Activated CD8-positive, alpha-beta T cell treated with anti-CD3 and anti-CD28 coated beads, Interleukin-2, amount 10 ng/mL, durations not matched to agents 7 days and 5 days (primary cell): ENCODE measurements around the gene ZNF280A. TPM values are rescaled to one million over a fixed set of nuclear protein-coding genes. Genes with fewer than 3 reads are reported as not detected.
"Not testable (repeated sequence)": the region's sequence is repeated elsewhere in the genome, so short reads cannot be mapped to it uniquely, and the experiment has no call there.

Experiments used
- ATAC-seq: fragments of 150-1000 bp; cut with Tn5 transposase; one replicate; pipeline ENCODE4 v1.10.0; 2021; ENCODE audit warnings: moderate library complexity
- CTCF ChIA-PET: fragments of 350-600 bp; sonication (Branson Sonifier 250); formaldehyde crosslinking; loops from one replicate; lab custom pipeline; 2021; ENCODE audit warnings: antibody characterized with exemption; lab: Charles Lee
- POLR2A ChIA-PET: fragments of 350-600 bp; sonication (Branson Sonifier 250); formaldehyde crosslinking; loops from one replicate; lab custom pipeline; 2021; ENCODE audit warnings: antibody characterized with exemption; lab: Charles Lee
- DNase-seq: peaks from one replicate; pipeline ENCODE4 v3.0.0-alpha.2; 2020
- H3K27ac Mint-ChIP-seq: one replicate; pipeline ENCODE4 v1.8.0; 2021; ENCODE audit warnings: mild to moderate bottlenecking, mixed read lengths
- H3K27me3 Mint-ChIP-seq: one replicate; pipeline ENCODE4 v1.8.0; 2021; ENCODE audit warnings: low read depth, mixed read lengths
- H3K36me3 Mint-ChIP-seq: one replicate; pipeline ENCODE4 v1.8.0; 2021; ENCODE audit warnings: low read depth, mixed read lengths
- H3K4me1 Mint-ChIP-seq: one replicate; pipeline ENCODE4 v1.8.0; 2021; ENCODE audit warnings: low read depth, mixed read lengths
- H3K4me3 Mint-ChIP-seq: one replicate; pipeline ENCODE4 v1.8.0; 2021; ENCODE audit warnings: mild to moderate bottlenecking, mixed read lengths
- H3K9me3 Mint-ChIP-seq: one replicate; pipeline ENCODE4 v1.8.0; 2022; ENCODE audit warnings: mixed read lengths; ENCODE audit not compliant: insufficient read depth
- total RNA-seq, 2 experiments: library from RNA; stranded (reverse); gene quantifications; one replicate each; pipeline ENCODE4 v1.2.3, GENCODE V29; 2021

Gene ZNF280A
- total RNA-seq, 2 experiments from 2014 or later, result not detected

DNA sequence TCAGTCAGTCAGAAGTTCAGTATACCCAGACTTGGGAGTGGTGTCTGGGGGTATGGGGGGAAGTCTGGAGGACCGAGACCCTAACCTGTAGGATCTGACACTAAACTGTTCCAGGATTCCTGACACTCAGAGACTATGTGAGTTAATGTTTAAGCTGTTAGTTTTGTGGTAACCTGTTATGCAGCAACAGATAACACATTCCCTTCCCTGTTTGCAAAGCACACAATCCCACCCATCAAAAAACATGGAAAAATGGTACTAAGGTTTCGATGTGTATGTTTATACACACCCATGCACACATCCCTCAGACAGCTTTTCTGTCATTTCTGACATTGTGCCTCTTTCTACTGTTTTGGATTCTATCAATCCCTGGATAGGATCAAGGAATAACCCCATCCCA lies 39.1 kb downstream of the ZNF280A start:
- ChIA-PET CTCF (interaction anchor here (0.8 to 1.0 kb wide), 2 partner anchors 16 to 19 kb away, joined by 3 read pairs; no protein-coding TSS in a partner anchor), POLR2A (no interaction called here)
- Mint-ChIP-seq H3K4me1 (no peaks in the 10 kb centered on the region), H3K27me3 (no peaks in the 10 kb centered on the region), H3K36me3 (peaks cover 3% of the 10 kb centered on the region), H3K4me3 (no peak overlapping the region), H3K9me3 (no peaks in the 10 kb centered on the region), H3K27ac (no peak overlapping the region)
- DNase-seq, result no peak
- no peak for ATAC-seq

DNA sequence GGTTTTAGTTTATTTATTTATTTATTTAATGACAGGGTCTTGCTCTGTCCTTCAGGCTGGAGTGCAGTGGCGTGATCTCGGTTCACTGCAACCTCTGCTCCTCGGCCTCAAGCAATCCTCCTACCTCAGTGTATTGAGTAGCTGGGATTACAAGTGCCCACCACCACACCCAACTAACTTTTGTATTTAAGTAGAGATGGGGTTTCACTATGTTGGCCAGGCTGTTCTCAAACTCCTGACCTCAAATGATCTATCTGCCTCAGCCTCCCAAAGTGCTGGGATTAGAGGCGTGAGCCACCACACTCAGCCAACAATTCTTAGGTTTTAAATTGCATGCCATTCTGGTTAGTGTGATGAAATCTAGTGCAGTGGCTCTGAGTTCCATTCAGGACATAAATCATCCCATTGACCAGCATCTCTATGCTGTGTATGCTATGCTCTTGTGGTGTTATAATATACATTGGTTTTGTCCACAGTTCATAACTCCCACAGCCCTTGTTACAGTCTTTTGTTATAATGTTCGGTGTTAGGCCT lies 40.0 kb downstream of the ZNF280A start:
- Mint-ChIP-seq H3K4me1 (no peaks in the 10 kb centered on the region), H3K36me3 (no peaks in the 10 kb centered on the region), H3K9me3 (no peaks in the 10 kb centered on the region), H3K27ac (no peak overlapping the region), H3K27me3 (no peaks in the 10 kb centered on the region), H3K4me3 (no peak overlapping the region)
- ChIA-PET CTCF (no interaction called here), POLR2A (no interaction called here)
- ATAC-seq (no peak), DNase-seq (no peak)

- no peaks in the 10 kb centered on the region for H3K4me1 Mint-ChIP-seq
- no peak for ATAC-seq
- H3K36me3 Mint-ChIP-seq, result no peaks in the 10 kb centered on the region
- CTCF ChIA-PET, result interaction anchor here (0.7 to 1.3 kb wide), 5 partner anchors 13 to 107 kb away, joined by 3 to 4 read pairs (median 4); no protein-coding TSS in a partner anchor
- POLR2A ChIA-PET, result no interaction called here
- no peaks in the 10 kb centered on the region for H3K9me3 Mint-ChIP-seq
- no peak for DNase-seq
- no peak overlapping the region for H3K27ac Mint-ChIP-seq
- H3K4me3 Mint-ChIP-seq, result no peak overlapping the region
- no peaks in the 10 kb centered on the region for H3K27me3 Mint-ChIP-seq
Measured at GRCh38 chr22:22479116-22479515, 41.0 kb downstream of the ZNF280A start.

- POLR2A ChIA-PET, result no interaction called here
- Mint-ChIP-seq H3K4me1 (no peaks in the 10 kb centered on the region), H3K9me3 (no peaks in the 10 kb centered on the region), H3K36me3 (no peaks in the 10 kb centered on the region), H3K27me3 (no peaks in the 10 kb centered on the region), H3K27ac (no peak overlapping the region), H3K4me3 (no peak overlapping the region)
- CTCF ChIA-PET, result interaction anchor here (1.0 to 2.5 kb wide), 4 partner anchors 14 to 107 kb away, joined by 4 to 8 read pairs (median 4); no protein-coding TSS in a partner anchor
- DNase-seq, result no peak
- no peak for ATAC-seq
Measured at GRCh38 chr22:22478470-22478869, 41.6 kb downstream of the ZNF280A start.

DNA sequence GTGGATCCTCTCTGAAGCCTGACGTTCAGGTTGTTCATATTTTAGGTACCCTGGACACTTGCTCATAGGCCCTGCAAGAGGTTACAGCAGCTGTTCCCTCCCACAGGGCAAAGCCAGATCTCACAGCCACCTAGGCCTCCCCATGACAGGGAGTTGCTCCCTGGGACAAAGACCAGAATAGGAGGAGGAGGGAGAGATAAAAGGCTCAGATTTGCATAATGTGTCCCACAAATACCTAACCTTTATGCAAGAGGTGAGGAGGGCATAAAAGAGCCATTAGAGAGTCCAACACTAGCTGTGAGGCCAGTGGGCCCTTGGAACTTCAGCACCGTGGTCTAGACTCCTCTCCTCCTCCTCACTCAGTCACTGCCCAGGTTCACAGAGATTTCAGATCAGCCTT lies 45.3 kb downstream of the ZNF280A start:
- H3K27ac Mint-ChIP-seq, result no peak overlapping the region
- POLR2A ChIA-PET, result no interaction called here
- no peaks in the 10 kb centered on the region for H3K4me1 Mint-ChIP-seq
- CTCF ChIA-PET, result interaction anchor here (0.6 kb wide), 1 partner anchor 138 kb away, joined by 5 read pairs; no protein-coding TSS in a partner anchor
- peaks cover 2% of the 10 kb centered on the region for H3K9me3 Mint-ChIP-seq
- no peak for DNase-seq
- no peak overlapping the region for H3K4me3 Mint-ChIP-seq
- H3K36me3 Mint-ChIP-seq, result no peaks in the 10 kb centered on the region
- ATAC-seq, result no peak
- H3K27me3 Mint-ChIP-seq, result peaks cover 2% of the 10 kb centered on the region

- POLR2A ChIA-PET, DNase-seq, H3K27ac Mint-ChIP-seq, H3K4me1 Mint-ChIP-seq, H3K9me3 Mint-ChIP-seq, ATAC-seq, H3K4me3 Mint-ChIP-seq, H3K36me3 Mint-ChIP-seq: not testable (repeated sequence)
- CTCF ChIA-PET, result interaction anchor here (0.7 kb wide), 1 partner anchor 217 kb away, joined by 3 read pairs; no protein-coding TSS in a partner anchor
- H3K27me3 Mint-ChIP-seq, result peaks cover 19% of the 10 kb centered on the region
Measured at GRCh38 chr22:22471104-22471503, 49.0 kb downstream of the ZNF280A start.

- CTCF ChIA-PET, result no interaction called here
- Mint-ChIP-seq H3K4me1 (no peaks in the 10 kb centered on the region), H3K27ac (no peak overlapping the region), H3K9me3 (peaks cover 10% of the 10 kb centered on the region), H3K4me3 (no peak overlapping the region), H3K36me3 (no peaks in the 10 kb centered on the region), H3K27me3 (peaks cover 21% of the 10 kb centered on the region)
- DNase-seq, result no peak
- POLR2A ChIA-PET, result no interaction called here
- no peak for ATAC-seq
Measured at GRCh38 chr22:22469527-22469926, 50.5 kb downstream of the ZNF280A start.

- peaks cover 23% of the 10 kb centered on the region for H3K27me3 Mint-ChIP-seq
- POLR2A ChIA-PET, H3K9me3 Mint-ChIP-seq, ATAC-seq, H3K4me1 Mint-ChIP-seq, H3K27ac Mint-ChIP-seq, H3K36me3 Mint-ChIP-seq, CTCF ChIA-PET, DNase-seq, H3K4me3 Mint-ChIP-seq: not testable (repeated sequence)
Measured at GRCh38 chr22:22468794-22469469, 51.1 kb downstream of the ZNF280A start.

- Mint-ChIP-seq H3K36me3 (no peaks in the 10 kb centered on the region), H3K4me1 (no peaks in the 10 kb centered on the region), H3K4me3 (no peak overlapping the region), H3K27me3 (peaks cover 27% of the 10 kb centered on the region), H3K9me3 (peaks cover 10% of the 10 kb centered on the region), H3K27ac (no peak overlapping the region)
- CTCF ChIA-PET, result interaction anchor here (1.0 to 2.3 kb wide), 3 partner anchors 37 to 120 kb away, joined by 4 to 10 read pairs (median 4); partner anchors contain the start of gene ZNF280B
- POLR2A ChIA-PET, result no interaction called here
- DNase-seq (no peak), ATAC-seq (no peak)
Measured at GRCh38 chr22:22467112-22467511, 53.0 kb downstream of the ZNF280A start.

GRCh38 chr22:22465782-22466181 lies 54.3 kb downstream of the ZNF280A start:
- Mint-ChIP-seq H3K36me3 (no peaks in the 10 kb centered on the region), H3K4me1 (no peaks in the 10 kb centered on the region), H3K4me3 (no peak overlapping the region), H3K27me3 (peaks cover 31% of the 10 kb centered on the region), H3K27ac (no peak overlapping the region), H3K9me3 (peaks cover 10% of the 10 kb centered on the region)
- POLR2A ChIA-PET, result no interaction called here
- no peak for DNase-seq
- CTCF ChIA-PET, result interaction anchor here (0.6 to 2.9 kb wide), 10 partner anchors 13 to 380 kb away, joined by 3 to 10 read pairs (median 3); no protein-coding TSS in a partner anchor
- no peak for ATAC-seq

GRCh38 chr22:22465094-22465602 lies 54.9 kb downstream of the ZNF280A start:
- DNase-seq (no peak), ATAC-seq (no peak)
- peaks cover 31% of the 10 kb centered on the region for H3K27me3 Mint-ChIP-seq
- CTCF ChIA-PET, result interaction anchor here (0.6 to 3.1 kb wide), 9 partner anchors 12 to 419 kb away, joined by 3 to 12 read pairs (median 4); no protein-coding TSS in a partner anchor
- POLR2A ChIA-PET, result no interaction called here
- no peak overlapping the region for H3K4me3 Mint-ChIP-seq
- no peaks in the 10 kb centered on the region for H3K36me3 Mint-ChIP-seq
- H3K4me1 Mint-ChIP-seq, result no peaks in the 10 kb centered on the region
- no peak overlapping the region for H3K27ac Mint-ChIP-seq
- peaks cover 10% of the 10 kb centered on the region for H3K9me3 Mint-ChIP-seq

- POLR2A ChIA-PET, result no interaction called here
Measured at GRCh38 chr22:22464541-22465054, 55.5 kb downstream of the ZNF280A start.

More at GRCh38 chr22:22464541-22465054, 55.5 kb downstream of the ZNF280A start:
- Mint-ChIP-seq H3K9me3 (peaks cover 11% of the 10 kb centered on the region), H3K4me3 (no peak overlapping the region), H3K4me1 (no peaks in the 10 kb centered on the region), H3K27ac (no peak overlapping the region), H3K27me3 (peaks cover 28% of the 10 kb centered on the region), H3K36me3 (no peaks in the 10 kb centered on the region)
- ATAC-seq (no peak), DNase-seq (no peak)
- CTCF ChIA-PET, result interaction anchor here (0.7 to 3.2 kb wide), 23 partner anchors 8 to 419 kb away, joined by 3 to 26 read pairs (median 4); partner anchors contain the start of genes ZNF280A and ZNF280B
